Activated T-helper 17 cell treated with anti-CD3 and anti-CD28 coated beads, Interleukin-2, amount 50 U/mL, for 72 hours (primary cell): ENCODE measurements around the gene COMMD1. TPM values are rescaled to one million over a fixed set of nuclear protein-coding genes. Genes with fewer than 3 reads are reported as not detected.

Experiments
- ATAC-seq: fragments of 150-1000 bp; cut with Tn5 transposase; replicated peaks from 2 replicates; pipeline ENCODE4 v1.10.0; 2021; ENCODE audit warnings: mild to moderate bottlenecking, moderate library complexity
- H3K27ac Mint-ChIP-seq: one replicate; pipeline ENCODE4 v1.8.0; 2022; ENCODE audit warnings: mixed read lengths
- H3K27me3 Mint-ChIP-seq: one replicate; pipeline ENCODE4 v1.8.0; 2022; ENCODE audit warnings: mixed read lengths
- H3K36me3 Mint-ChIP-seq: one replicate; pipeline ENCODE4 v1.8.0; 2022; ENCODE audit warnings: low read depth, mild to moderate bottlenecking, mixed read lengths
- H3K4me1 Mint-ChIP-seq: one replicate; pipeline ENCODE4 v1.8.0; 2022; ENCODE audit warnings: mixed read lengths
- H3K4me3 Mint-ChIP-seq: one replicate; pipeline ENCODE4 v1.8.0; 2022; ENCODE audit warnings: mild to moderate bottlenecking, mixed read lengths
- H3K9me3 Mint-ChIP-seq: one replicate; pipeline ENCODE4 v1.8.0; 2022; ENCODE audit warnings: mixed read lengths
- total RNA-seq, 2 donors: library from RNA; stranded (reverse); gene quantifications; one replicate each; pipeline ENCODE4 v1.2.3, GENCODE V29; 2022

The COMMD1 gene
- total RNA-seq, 2 donors from 2014 or later: 17.7 to 27.0 TPM

- H3K27me3 Mint-ChIP-seq: no peaks in the 10 kb centered on the region
- ATAC-seq: no peak
- H3K4me1 Mint-ChIP-seq: peaks cover 5% of the 10 kb centered on the region
- H3K27ac Mint-ChIP-seq: no peak overlapping the region
- peaks cover 5% of the 10 kb centered on the region for H3K9me3 Mint-ChIP-seq
- no peaks in the 10 kb centered on the region for H3K36me3 Mint-ChIP-seq
- H3K4me3 Mint-ChIP-seq: no peak overlapping the region
Measured at GRCh38 chr2:62045017-62045543, 139.6 kb downstream of the COMMD1 start.

GRCh38 chr2:62046141-62046540, 140.7 kb downstream of the COMMD1 start:
- no peak overlapping the region for H3K27ac Mint-ChIP-seq
- ATAC-seq: no peak
- H3K27me3 Mint-ChIP-seq: no peaks in the 10 kb centered on the region
- H3K9me3 Mint-ChIP-seq: peaks cover 5% of the 10 kb centered on the region
- peaks cover under 1% of the 10 kb centered on the region for H3K4me1 Mint-ChIP-seq
- H3K36me3 Mint-ChIP-seq: no peaks in the 10 kb centered on the region
- no peak overlapping the region for H3K4me3 Mint-ChIP-seq

GRCh38 chr2:62050456-62051045, 145.1 kb downstream of the COMMD1 start:
- H3K4me1 Mint-ChIP-seq: peaks cover 9% of the 10 kb centered on the region
- H3K27ac Mint-ChIP-seq: no peak overlapping the region

GRCh38 chr2:62054029-62054791, 148.7 kb downstream of the COMMD1 start:
- Mint-ChIP-seq H3K9me3 (no peaks in the 10 kb centered on the region), H3K27me3 (no peaks in the 10 kb centered on the region), H3K36me3 (no peaks in the 10 kb centered on the region), H3K4me3 (no peak overlapping the region), H3K4me1 (peaks cover 9% of the 10 kb centered on the region), H3K27ac (no peak overlapping the region)
- no peak for ATAC-seq

More at GRCh38 chr2:62050456-62051045, 145.1 kb downstream of the COMMD1 start:
- Mint-ChIP-seq H3K27me3 (no peaks in the 10 kb centered on the region), H3K4me3 (no peak overlapping the region), H3K36me3 (no peaks in the 10 kb centered on the region), H3K9me3 (no peaks in the 10 kb centered on the region)
- ATAC-seq: no peak

GRCh38 chr2:62054916-62055450, 149.5 kb downstream of the COMMD1 start:
- H3K27ac Mint-ChIP-seq: no peak overlapping the region
- H3K9me3 Mint-ChIP-seq: no peaks in the 10 kb centered on the region
- no peaks in the 10 kb centered on the region for H3K27me3 Mint-ChIP-seq
- no peak for ATAC-seq
- no peaks in the 10 kb centered on the region for H3K36me3 Mint-ChIP-seq
- H3K4me1 Mint-ChIP-seq: peaks cover 9% of the 10 kb centered on the region
- no peak overlapping the region for H3K4me3 Mint-ChIP-seq

GRCh38 chr2:62055724-62056336, 150.4 kb downstream of the COMMD1 start:
- H3K36me3 Mint-ChIP-seq: no peaks in the 10 kb centered on the region
- peak; percentile 23 for ATAC-seq
- H3K4me1 Mint-ChIP-seq: peaks cover 9% of the 10 kb centered on the region
- H3K27me3 Mint-ChIP-seq: no peaks in the 10 kb centered on the region
- no peak overlapping the region for H3K27ac Mint-ChIP-seq
- H3K4me3 Mint-ChIP-seq: no peak overlapping the region
- H3K9me3 Mint-ChIP-seq: no peaks in the 10 kb centered on the region

- Mint-ChIP-seq H3K27ac (no peak overlapping the region), H3K36me3 (no peaks in the 10 kb centered on the region), H3K9me3 (no peaks in the 10 kb centered on the region), H3K4me1 (peaks cover 9% of the 10 kb centered on the region), H3K4me3 (no peak overlapping the region), H3K27me3 (no peaks in the 10 kb centered on the region)
- no peak for ATAC-seq
Measured at GRCh38 chr2:62056341-62056740, 150.9 kb downstream of the COMMD1 start.

- H3K4me1 Mint-ChIP-seq: no peaks in the 10 kb centered on the region
- H3K27me3 Mint-ChIP-seq: no peaks in the 10 kb centered on the region
- ATAC-seq: no peak
- no peak overlapping the region for H3K4me3 Mint-ChIP-seq
- no peaks in the 10 kb centered on the region for H3K36me3 Mint-ChIP-seq
- no peaks in the 10 kb centered on the region for H3K9me3 Mint-ChIP-seq
- no peak overlapping the region for H3K27ac Mint-ChIP-seq
Measured at GRCh38 chr2:62065243-62065642, 159.8 kb downstream of the COMMD1 start.

- H3K36me3 Mint-ChIP-seq: no peaks in the 10 kb centered on the region
- no peaks in the 10 kb centered on the region for H3K9me3 Mint-ChIP-seq
- no peak for ATAC-seq
- no peak overlapping the region for H3K4me3 Mint-ChIP-seq
- H3K27ac Mint-ChIP-seq: no peak overlapping the region
- no peaks in the 10 kb centered on the region for H3K4me1 Mint-ChIP-seq
- no peaks in the 10 kb centered on the region for H3K27me3 Mint-ChIP-seq
Measured at GRCh38 chr2:62071126-62071598, 165.7 kb downstream of the COMMD1 start.

GRCh38 chr2:62071760-62072680, 166.5 kb downstream of the COMMD1 start:
- H3K27ac Mint-ChIP-seq: no peak overlapping the region
- no peak for ATAC-seq
- no peaks in the 10 kb centered on the region for H3K9me3 Mint-ChIP-seq
- H3K4me1 Mint-ChIP-seq: no peaks in the 10 kb centered on the region
- H3K4me3 Mint-ChIP-seq: no peak overlapping the region
- no peaks in the 10 kb centered on the region for H3K36me3 Mint-ChIP-seq
- no peaks in the 10 kb centered on the region for H3K27me3 Mint-ChIP-seq

- ATAC-seq: no peak
- no peaks in the 10 kb centered on the region for H3K27me3 Mint-ChIP-seq
Measured at GRCh38 chr2:62074233-62074632, 168.8 kb downstream of the COMMD1 start.

GRCh38 chr2:62076980-62077638, 171.6 kb downstream of the COMMD1 start:
- Mint-ChIP-seq H3K9me3 (no peaks in the 10 kb centered on the region), H3K4me3 (no peak overlapping the region), H3K4me1 (no peaks in the 10 kb centered on the region), H3K27ac (no peak overlapping the region), H3K27me3 (no peaks in the 10 kb centered on the region), H3K36me3 (no peaks in the 10 kb centered on the region)
- no peak for ATAC-seq

More at GRCh38 chr2:62074233-62074632, 168.8 kb downstream of the COMMD1 start:
- Mint-ChIP-seq H3K9me3 (no peaks in the 10 kb centered on the region), H3K4me1 (no peaks in the 10 kb centered on the region), H3K27ac (no peak overlapping the region), H3K4me3 (no peak overlapping the region), H3K36me3 (no peaks in the 10 kb centered on the region)

GRCh38 chr2:62084801-62085200, 179.3 kb downstream of the COMMD1 start:
- no peak for ATAC-seq
- Mint-ChIP-seq H3K36me3 (no peaks in the 10 kb centered on the region), H3K27me3 (no peaks in the 10 kb centered on the region), H3K27ac (no peak overlapping the region), H3K9me3 (no peaks in the 10 kb centered on the region), H3K4me1 (no peaks in the 10 kb centered on the region), H3K4me3 (no peak overlapping the region)
